Neural progenitor cell (in vitro differentiated cells): ENCODE measurements around the gene POU5F1.

Source experiments
- EZH2 ChIP-seq: fragments of 200-600 bp; sonication (generic); IDR thresholded peaks from 2 replicates; pipeline ENCODE4 v1.6.1; 2017; ENCODE audit warnings: antibody characterized with exemption, mild to moderate bottlenecking, moderate library complexity
- EZH2phosphoT487 ChIP-seq: fragments of 200-600 bp; sonication (generic); IDR thresholded peaks from 2 replicates; pipeline ENCODE4 v1.6.1; 2017; ENCODE audit warnings: antibody characterized with exemption
- TF ChIP-seq, protein P1 (sequence below): fragments of 200-600 bp; sonication (generic); IDR thresholded peaks from 2 replicates; pipeline ENCODE4 v1.5.1; 2017; ENCODE audit warnings: antibody characterized with exemption, mild to moderate bottlenecking

DNA sequence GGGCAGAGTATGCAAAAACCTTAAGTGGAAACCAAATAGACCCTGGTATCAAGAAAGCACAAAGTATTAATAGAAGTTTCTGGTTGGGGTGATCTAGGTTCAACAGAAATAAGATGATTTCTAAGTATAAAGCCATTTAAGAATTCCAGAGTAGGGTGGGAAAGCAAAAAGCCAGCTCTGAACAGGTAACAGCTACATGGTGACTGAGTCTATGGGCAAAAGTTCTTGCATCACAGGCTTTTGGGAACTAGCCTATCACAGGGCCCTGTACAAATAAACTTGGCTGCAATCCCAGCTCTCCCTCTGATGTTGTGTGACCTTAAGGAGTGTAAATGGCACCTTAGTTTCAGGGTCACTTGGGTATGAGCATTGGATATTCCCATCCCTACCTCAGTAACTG is 6.6 kb downstream of the POU5F1 start:
- no peak for TF ChIP-seq EZH2
- TF ChIP-seq, protein P1, sequence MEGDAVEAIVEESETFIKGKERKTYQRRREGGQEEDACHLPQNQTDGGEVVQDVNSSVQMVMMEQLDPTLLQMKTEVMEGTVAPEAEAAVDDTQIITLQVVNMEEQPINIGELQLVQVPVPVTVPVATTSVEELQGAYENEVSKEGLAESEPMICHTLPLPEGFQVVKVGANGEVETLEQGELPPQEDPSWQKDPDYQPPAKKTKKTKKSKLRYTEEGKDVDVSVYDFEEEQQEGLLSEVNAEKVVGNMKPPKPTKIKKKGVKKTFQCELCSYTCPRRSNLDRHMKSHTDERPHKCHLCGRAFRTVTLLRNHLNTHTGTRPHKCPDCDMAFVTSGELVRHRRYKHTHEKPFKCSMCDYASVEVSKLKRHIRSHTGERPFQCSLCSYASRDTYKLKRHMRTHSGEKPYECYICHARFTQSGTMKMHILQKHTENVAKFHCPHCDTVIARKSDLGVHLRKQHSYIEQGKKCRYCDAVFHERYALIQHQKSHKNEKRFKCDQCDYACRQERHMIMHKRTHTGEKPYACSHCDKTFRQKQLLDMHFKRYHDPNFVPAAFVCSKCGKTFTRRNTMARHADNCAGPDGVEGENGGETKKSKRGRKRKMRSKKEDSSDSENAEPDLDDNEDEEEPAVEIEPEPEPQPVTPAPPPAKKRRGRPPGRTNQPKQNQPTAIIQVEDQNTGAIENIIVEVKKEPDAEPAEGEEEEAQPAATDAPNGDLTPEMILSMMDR, result no peak
- no peak for TF ChIP-seq EZH2phosphoT487
